ENCODE data around the gene DHRS12. TPM values are rescaled to one million over a fixed set of nuclear protein-coding genes. Genes with fewer than 3 reads are reported as not detected.
A peak's percentile ranks its signal among the peaks of the same experiment; 100 is the strongest.

Gene DHRS12
- total RNA-seq, 1 experiment from 2014 or later, result 6.9 TPM

- ChIA-PET POLR2A (ENCODE audit: unreplicated experiment) (no interaction called here), CTCF (interaction anchor here (0.5 to 1.1 kb wide), 2 partner anchors 373 to 651 kb away, joined by 3 read pairs; no protein-coding TSS in a partner anchor)
- no peaks in the 10 kb centered on the region for H3K9me2 ChIP-seq (ENCODE audit: insufficient read depth)
- no TSS peak for BruUV-seq (replicated peaks)
- no peak for DNase-seq
- H4K20me1 ChIP-seq (ENCODE audit: insufficient read depth), result no peaks in the 10 kb centered on the region
- no peaks in the 10 kb centered on the region for H3K27me3 ChIP-seq (ENCODE audit: insufficient read depth, low read depth)
- no peaks in the 10 kb centered on the region for H3K36me3 ChIP-seq (ENCODE audit: low read depth)
- H3K9me3 ChIP-seq (ENCODE audit: insufficient read depth, low read depth), result no peaks in the 10 kb centered on the region
- H2AFZ ChIP-seq, result no peak overlapping the region
- no peak overlapping the region for H3K4me3 ChIP-seq
- H3K4me1 ChIP-seq (replicated peaks; ENCODE audit: insufficient read depth), result peaks cover 26% of the 10 kb centered on the region
- H3K27ac ChIP-seq, result no peak overlapping the region
- peaks cover 32% of the 10 kb centered on the region; the same call in 1 of the 2 replicates for H3F3A ChIP-seq (ENCODE audit: insufficient read depth, low read depth)
- TF ChIP-seq, protein P1, sequence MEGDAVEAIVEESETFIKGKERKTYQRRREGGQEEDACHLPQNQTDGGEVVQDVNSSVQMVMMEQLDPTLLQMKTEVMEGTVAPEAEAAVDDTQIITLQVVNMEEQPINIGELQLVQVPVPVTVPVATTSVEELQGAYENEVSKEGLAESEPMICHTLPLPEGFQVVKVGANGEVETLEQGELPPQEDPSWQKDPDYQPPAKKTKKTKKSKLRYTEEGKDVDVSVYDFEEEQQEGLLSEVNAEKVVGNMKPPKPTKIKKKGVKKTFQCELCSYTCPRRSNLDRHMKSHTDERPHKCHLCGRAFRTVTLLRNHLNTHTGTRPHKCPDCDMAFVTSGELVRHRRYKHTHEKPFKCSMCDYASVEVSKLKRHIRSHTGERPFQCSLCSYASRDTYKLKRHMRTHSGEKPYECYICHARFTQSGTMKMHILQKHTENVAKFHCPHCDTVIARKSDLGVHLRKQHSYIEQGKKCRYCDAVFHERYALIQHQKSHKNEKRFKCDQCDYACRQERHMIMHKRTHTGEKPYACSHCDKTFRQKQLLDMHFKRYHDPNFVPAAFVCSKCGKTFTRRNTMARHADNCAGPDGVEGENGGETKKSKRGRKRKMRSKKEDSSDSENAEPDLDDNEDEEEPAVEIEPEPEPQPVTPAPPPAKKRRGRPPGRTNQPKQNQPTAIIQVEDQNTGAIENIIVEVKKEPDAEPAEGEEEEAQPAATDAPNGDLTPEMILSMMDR (conservative IDR thresholded peaks at IDR 0.05), result no peak
- TF ChIP-seq EZH2 (IDR thresholded peaks at IDR 0.05; ENCODE audit: low read depth), result no peak
- H3K79me2 ChIP-seq (ENCODE audit: low read depth), result no peaks in the 10 kb centered on the region
- intact Hi-C loops (cut with micrococcal nuclease; ENCODE audit: unreplicated experiment), result loop anchor here (5.0 kb wide), 3 partner anchors 327 to 673 kb away; partner anchors contain the start of genes NEK5 and VPS36
- no peak overlapping the region for H3K4me2 ChIP-seq
These were observed 3.5 kb downstream of the DHRS12 start for GRCh38 chr13:51800486-51800885.

GRCh38 chr13:51799261-51799660, 4.7 kb downstream of the DHRS12 start:
- H3K4me3 ChIP-seq, result no peak overlapping the region
- H3K9me2 ChIP-seq (ENCODE audit: insufficient read depth), result no peaks in the 10 kb centered on the region
- TF ChIP-seq, protein P1 (conservative IDR thresholded peaks at IDR 0.05), result no peak
- no peak for TF ChIP-seq EZH2 (IDR thresholded peaks at IDR 0.05; ENCODE audit: low read depth)
- no peak overlapping the region for H2AFZ ChIP-seq
- H3F3A ChIP-seq (ENCODE audit: insufficient read depth, low read depth), result peaks cover 23% of the 10 kb centered on the region; the same call in 1 of the 2 replicates
- H3K4me2 ChIP-seq, result no peak overlapping the region
- BruUV-seq (replicated peaks), result no TSS peak
- POLR2A ChIA-PET (ENCODE audit: unreplicated experiment), result no interaction called here
- no peaks in the 10 kb centered on the region for H3K27me3 ChIP-seq (ENCODE audit: insufficient read depth, low read depth)
- H3K9me3 ChIP-seq (ENCODE audit: insufficient read depth, low read depth), result no peaks in the 10 kb centered on the region
- no peak overlapping the region for H3K27ac ChIP-seq
- intact Hi-C loops (cut with micrococcal nuclease; ENCODE audit: unreplicated experiment), result loop anchor here (10.0 kb wide), 1 partner anchor 514 kb away; no protein-coding TSS in a partner anchor
- no peaks in the 10 kb centered on the region for H3K79me2 ChIP-seq (ENCODE audit: low read depth)
- DNase-seq, result no peak
- CTCF ChIA-PET, result no interaction called here
- no peaks in the 10 kb centered on the region for H4K20me1 ChIP-seq (ENCODE audit: insufficient read depth)
- H3K4me1 ChIP-seq (replicated peaks; ENCODE audit: insufficient read depth), result peaks cover 21% of the 10 kb centered on the region
- no peaks in the 10 kb centered on the region for H3K36me3 ChIP-seq (ENCODE audit: low read depth)

DNA sequence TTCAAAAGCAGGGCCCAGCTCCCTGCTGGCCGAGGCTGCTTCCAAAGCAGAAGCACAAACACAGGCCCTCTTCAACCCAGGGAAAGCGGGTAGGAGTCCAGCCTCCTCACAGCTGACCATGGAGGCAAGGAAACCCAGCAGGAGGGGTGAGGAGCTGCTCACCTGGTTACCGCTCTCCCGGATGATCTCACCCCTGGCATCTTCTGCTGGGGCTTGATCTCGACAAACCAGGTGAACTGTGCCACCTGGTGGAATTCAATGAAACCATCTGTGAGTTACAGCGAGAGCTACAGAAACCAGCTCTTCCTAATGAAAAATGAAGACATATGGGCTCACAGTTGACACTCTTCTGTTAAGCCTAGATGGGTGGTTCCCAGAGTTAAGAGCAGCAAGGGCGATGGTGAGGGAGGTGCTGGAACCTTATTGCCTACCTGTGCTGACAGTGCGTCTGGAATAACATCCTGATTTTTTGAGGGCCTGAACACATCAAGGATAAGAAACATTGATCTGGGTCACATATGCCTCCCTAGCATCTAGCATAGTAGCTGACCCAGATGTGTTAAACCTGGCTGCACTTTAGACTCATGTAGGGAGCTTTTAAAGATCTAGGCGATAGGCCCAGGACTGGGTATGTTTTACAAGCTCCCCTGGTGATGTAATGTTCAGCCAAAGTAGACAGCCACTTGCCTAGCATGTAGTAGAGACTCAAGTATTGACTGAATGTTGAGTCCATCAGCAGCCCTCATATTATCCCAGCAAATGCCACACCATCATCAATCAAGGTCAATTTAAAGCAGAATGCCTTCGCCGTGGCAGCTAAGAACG, 6.1 kb downstream of the DHRS12 start:
- no peak overlapping the region for H2AFZ ChIP-seq
- no peak overlapping the region for H3K4me3 ChIP-seq
- H3K4me2 ChIP-seq, result no peak overlapping the region
- POLR2A ChIA-PET (ENCODE audit: unreplicated experiment), result interaction anchor here (0.7 to 1.1 kb wide), 5 partner anchors 55 to 509 kb away, joined by 3 to 10 read pairs (median 5); partner anchors contain the start of genes ALG11 and INTS6
- CTCF ChIA-PET, result interaction anchor here (0.6 to 1.3 kb wide), 11 partner anchors 14 to 672 kb away, joined by 3 to 21 read pairs (median 4); partner anchors contain the start of gene INTS6
- H3K36me3 ChIP-seq (ENCODE audit: low read depth), result no peaks in the 10 kb centered on the region
- H3K27ac ChIP-seq, result no peak overlapping the region
- no peaks in the 10 kb centered on the region for H3K27me3 ChIP-seq (ENCODE audit: insufficient read depth, low read depth)
- no peaks in the 10 kb centered on the region for H3K9me2 ChIP-seq (ENCODE audit: insufficient read depth)
- BruUV-seq (replicated peaks), result no TSS peak
- intact Hi-C loops (cut with micrococcal nuclease; ENCODE audit: unreplicated experiment), result loop anchor here (1.0 to 10.0 kb wide), 5 partner anchors 213 to 649 kb away; no protein-coding TSS in a partner anchor
- H3K4me1 ChIP-seq (replicated peaks; ENCODE audit: insufficient read depth), result peaks cover 24% of the 10 kb centered on the region
- TF ChIP-seq, protein P1 (conservative IDR thresholded peaks at IDR 0.05), result peak; percentile 80
- no peak for TF ChIP-seq EZH2 (IDR thresholded peaks at IDR 0.05; ENCODE audit: low read depth)
- H4K20me1 ChIP-seq (ENCODE audit: insufficient read depth), result no peaks in the 10 kb centered on the region
- no peaks in the 10 kb centered on the region for H3K79me2 ChIP-seq (ENCODE audit: low read depth)
- peaks cover 21% of the 10 kb centered on the region; the same call in 1 of the 2 replicates for H3F3A ChIP-seq (ENCODE audit: insufficient read depth, low read depth)
- peak; percentile 54 to 66 for DNase-seq
- no peaks in the 10 kb centered on the region for H3K9me3 ChIP-seq (ENCODE audit: insufficient read depth, low read depth)

Measured in PC-9 (cell line).